ENCODE measurements around the gene RNF20.

The RNF20 gene

GRCh38 chr9:101566904-101567724, 33.5 kb downstream of the RNF20 start:
- Histone ChIP-seq H2AFZ (ENCODE audit: low read depth, low read length) (no peak overlapping the region), H3K4me3 (ENCODE audit: low read length) (no peak overlapping the region), H3K4me2 (ENCODE audit: low read length) (no peak overlapping the region), H3K79me2 (ENCODE audit: low read length) (no peaks in the 10 kb centered on the region), H3K36me3 (replicated peaks; ENCODE audit: low read depth, low read length) (peaks cover 48% of the 10 kb centered on the region), H3K27me3 (ENCODE audit: low read depth, low read length) (no peaks in the 10 kb centered on the region), H3K9me3 (ENCODE audit: insufficient read depth, low read length) (no peaks in the 10 kb centered on the region), H4K20me1 (ENCODE audit: insufficient read depth, low read length) (no peaks in the 10 kb centered on the region), H3K27ac (ENCODE audit: low read length) (no peak overlapping the region), H3K4me1 (ENCODE audit: low read length) (no peaks in the 10 kb centered on the region), H3K9ac (ENCODE audit: low read length) (no peak overlapping the region)
- TF ChIP-seq, protein P1, sequence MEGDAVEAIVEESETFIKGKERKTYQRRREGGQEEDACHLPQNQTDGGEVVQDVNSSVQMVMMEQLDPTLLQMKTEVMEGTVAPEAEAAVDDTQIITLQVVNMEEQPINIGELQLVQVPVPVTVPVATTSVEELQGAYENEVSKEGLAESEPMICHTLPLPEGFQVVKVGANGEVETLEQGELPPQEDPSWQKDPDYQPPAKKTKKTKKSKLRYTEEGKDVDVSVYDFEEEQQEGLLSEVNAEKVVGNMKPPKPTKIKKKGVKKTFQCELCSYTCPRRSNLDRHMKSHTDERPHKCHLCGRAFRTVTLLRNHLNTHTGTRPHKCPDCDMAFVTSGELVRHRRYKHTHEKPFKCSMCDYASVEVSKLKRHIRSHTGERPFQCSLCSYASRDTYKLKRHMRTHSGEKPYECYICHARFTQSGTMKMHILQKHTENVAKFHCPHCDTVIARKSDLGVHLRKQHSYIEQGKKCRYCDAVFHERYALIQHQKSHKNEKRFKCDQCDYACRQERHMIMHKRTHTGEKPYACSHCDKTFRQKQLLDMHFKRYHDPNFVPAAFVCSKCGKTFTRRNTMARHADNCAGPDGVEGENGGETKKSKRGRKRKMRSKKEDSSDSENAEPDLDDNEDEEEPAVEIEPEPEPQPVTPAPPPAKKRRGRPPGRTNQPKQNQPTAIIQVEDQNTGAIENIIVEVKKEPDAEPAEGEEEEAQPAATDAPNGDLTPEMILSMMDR (IDR thresholded peaks at IDR 0.05; ENCODE audit: low read depth, low read length): peak; percentile 57
- no peak for TF ChIP-seq EZH2phosphoT487 (IDR thresholded peaks at IDR 0.05; ENCODE audit: low read depth)

DNA sequence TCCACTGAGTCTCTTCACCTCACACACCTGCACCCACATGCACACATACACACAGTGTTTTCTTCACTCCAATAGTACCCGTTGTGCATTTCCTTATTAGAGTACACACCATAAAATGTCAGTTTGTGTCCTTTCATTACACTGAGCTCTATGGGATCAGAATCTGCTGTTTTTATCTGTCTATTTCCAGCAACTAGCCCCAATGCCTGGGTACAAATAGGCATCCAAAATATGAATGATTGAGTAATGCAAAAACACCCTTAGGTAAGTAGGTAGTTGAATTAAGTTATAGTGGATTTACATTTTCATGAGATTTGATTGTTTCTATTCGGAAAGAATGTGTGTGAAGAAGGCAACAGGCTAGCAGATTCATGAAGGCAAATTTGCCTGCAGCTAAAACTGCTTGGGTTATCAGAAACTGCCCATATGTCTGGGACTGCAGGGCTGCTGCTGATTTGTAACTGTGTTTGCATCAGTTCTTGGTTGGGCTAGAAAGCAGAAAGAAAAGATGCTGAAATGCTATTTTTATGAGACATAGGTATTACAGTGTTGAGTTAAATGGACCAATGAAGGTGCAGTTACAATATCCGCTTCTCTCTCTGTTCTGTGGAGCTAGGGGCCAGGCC, 34.2 kb downstream of the RNF20 start:
- no peaks in the 10 kb centered on the region for H3K27me3 ChIP-seq (ENCODE audit: low read depth, low read length)
- no peaks in the 10 kb centered on the region for H4K20me1 ChIP-seq (ENCODE audit: insufficient read depth, low read length)
- H3K4me1 ChIP-seq (ENCODE audit: low read length): no peaks in the 10 kb centered on the region
- no peak overlapping the region for H3K9ac ChIP-seq (ENCODE audit: low read length)
- H3K4me2 ChIP-seq (ENCODE audit: low read length): no peak overlapping the region
- no peak overlapping the region for H3K4me3 ChIP-seq (ENCODE audit: low read length)
- no peak overlapping the region for H3K27ac ChIP-seq (ENCODE audit: low read length)
- no peaks in the 10 kb centered on the region for H3K9me3 ChIP-seq (ENCODE audit: insufficient read depth, low read length)
- TF ChIP-seq, protein P1 (IDR thresholded peaks at IDR 0.05; ENCODE audit: low read depth, low read length): no peak
- no peak for TF ChIP-seq EZH2phosphoT487 (IDR thresholded peaks at IDR 0.05; ENCODE audit: low read depth)
- H3K36me3 ChIP-seq (replicated peaks; ENCODE audit: low read depth, low read length): peaks cover 41% of the 10 kb centered on the region
- H3K79me2 ChIP-seq (ENCODE audit: low read length): no peaks in the 10 kb centered on the region
- H2AFZ ChIP-seq (ENCODE audit: low read depth, low read length): no peak overlapping the region

GRCh38 chr9:101569741-101570501, 36.3 kb downstream of the RNF20 start:
- Histone ChIP-seq H4K20me1 (ENCODE audit: insufficient read depth, low read length) (no peaks in the 10 kb centered on the region), H3K4me1 (ENCODE audit: low read length) (no peaks in the 10 kb centered on the region), H2AFZ (ENCODE audit: low read depth, low read length) (no peak overlapping the region), H3K9ac (ENCODE audit: low read length) (no peak overlapping the region), H3K79me2 (ENCODE audit: low read length) (no peaks in the 10 kb centered on the region), H3K9me3 (ENCODE audit: insufficient read depth, low read length) (no peaks in the 10 kb centered on the region), H3K4me3 (ENCODE audit: low read length) (no peak overlapping the region), H3K27me3 (ENCODE audit: low read depth, low read length) (no peaks in the 10 kb centered on the region), H3K36me3 (replicated peaks; ENCODE audit: low read depth, low read length) (peaks cover 27% of the 10 kb centered on the region), H3K4me2 (ENCODE audit: low read length) (no peak overlapping the region), H3K27ac (ENCODE audit: low read length) (no peak overlapping the region)
- TF ChIP-seq EZH2phosphoT487 (IDR thresholded peaks at IDR 0.05; ENCODE audit: low read depth): no peak
- TF ChIP-seq, protein P1 (IDR thresholded peaks at IDR 0.05; ENCODE audit: low read depth, low read length): no peak

GRCh38 chr9:101571114-101571513, 37.5 kb downstream of the RNF20 start:
- H3K4me2 ChIP-seq (ENCODE audit: low read length): no peak overlapping the region
- no peaks in the 10 kb centered on the region for H3K27me3 ChIP-seq (ENCODE audit: low read depth, low read length)
- H3K27ac ChIP-seq (ENCODE audit: low read length): no peak overlapping the region
- no peaks in the 10 kb centered on the region for H4K20me1 ChIP-seq (ENCODE audit: insufficient read depth, low read length)
- no peak overlapping the region for H3K4me3 ChIP-seq (ENCODE audit: low read length)
- TF ChIP-seq, protein P1 (IDR thresholded peaks at IDR 0.05; ENCODE audit: low read depth, low read length): no peak
- no peak for TF ChIP-seq EZH2phosphoT487 (IDR thresholded peaks at IDR 0.05; ENCODE audit: low read depth)
- no peak overlapping the region for H2AFZ ChIP-seq (ENCODE audit: low read depth, low read length)
- no peaks in the 10 kb centered on the region for H3K9me3 ChIP-seq (ENCODE audit: insufficient read depth, low read length)
- no peaks in the 10 kb centered on the region for H3K4me1 ChIP-seq (ENCODE audit: low read length)
- peaks cover 17% of the 10 kb centered on the region for H3K36me3 ChIP-seq (replicated peaks; ENCODE audit: low read depth, low read length)
- no peaks in the 10 kb centered on the region for H3K79me2 ChIP-seq (ENCODE audit: low read length)
- H3K9ac ChIP-seq (ENCODE audit: low read length): no peak overlapping the region
